Body of pancreas (tissue), 4 donors: ENCODE measurements around the gene SOX11.

Experiments used
- POLR2A ChIP-seq, 3 donors: fragments of 450-650 bp; IDR thresholded peaks; one replicate each; pipeline ENCODE4 v1.6.1; 2016; ENCODE audit warnings: antibody characterized with exemption in 3 of 3, mild to moderate bottlenecking in 2 of 3
- TF ChIP-seq, protein P1 (sequence below), 7 experiments: fragments of 450-650 bp in 4 of 7; fragments of 200-600 bp in 3 of 7; sonication (generic) in 3 of 7; IDR thresholded peaks; one replicate each; pipeline ENCODE4 v1.5.1; 2016 to 2019; ENCODE audit warnings: antibody characterized with exemption in 7 of 7

DNA sequence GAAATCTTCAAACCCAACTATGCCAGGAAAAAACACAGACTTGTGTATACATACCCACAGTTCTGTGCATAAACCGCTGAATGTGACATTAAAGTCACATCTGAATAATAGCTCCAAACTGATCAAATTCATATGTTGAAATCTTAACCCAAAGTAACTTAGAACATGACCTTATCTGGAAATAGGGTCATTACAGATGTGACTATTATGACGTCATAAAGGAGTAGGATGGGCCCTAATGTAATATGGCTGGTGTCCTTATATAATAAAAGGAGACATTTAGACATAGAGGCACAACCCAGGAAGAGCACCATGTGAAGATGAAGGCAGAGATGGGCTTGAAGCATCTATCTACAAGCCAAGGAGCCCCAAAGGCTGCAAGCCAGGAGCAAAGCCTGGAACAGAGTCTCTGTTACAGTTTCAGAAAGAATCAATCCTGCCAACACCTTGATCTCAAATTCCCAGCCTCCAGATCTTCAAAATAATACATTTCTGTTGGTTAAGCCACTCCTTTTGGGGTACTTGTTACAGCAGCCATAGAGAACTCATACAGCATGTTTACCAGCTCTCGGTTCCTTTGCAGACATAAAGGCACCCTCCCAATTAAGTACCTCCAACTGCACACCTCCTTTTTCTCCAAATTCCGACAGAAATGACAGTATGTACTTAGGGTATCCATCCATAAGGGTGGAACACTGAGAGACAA, 27.6 kb downstream of the SOX11 start:
- TF ChIP-seq, protein P1, sequence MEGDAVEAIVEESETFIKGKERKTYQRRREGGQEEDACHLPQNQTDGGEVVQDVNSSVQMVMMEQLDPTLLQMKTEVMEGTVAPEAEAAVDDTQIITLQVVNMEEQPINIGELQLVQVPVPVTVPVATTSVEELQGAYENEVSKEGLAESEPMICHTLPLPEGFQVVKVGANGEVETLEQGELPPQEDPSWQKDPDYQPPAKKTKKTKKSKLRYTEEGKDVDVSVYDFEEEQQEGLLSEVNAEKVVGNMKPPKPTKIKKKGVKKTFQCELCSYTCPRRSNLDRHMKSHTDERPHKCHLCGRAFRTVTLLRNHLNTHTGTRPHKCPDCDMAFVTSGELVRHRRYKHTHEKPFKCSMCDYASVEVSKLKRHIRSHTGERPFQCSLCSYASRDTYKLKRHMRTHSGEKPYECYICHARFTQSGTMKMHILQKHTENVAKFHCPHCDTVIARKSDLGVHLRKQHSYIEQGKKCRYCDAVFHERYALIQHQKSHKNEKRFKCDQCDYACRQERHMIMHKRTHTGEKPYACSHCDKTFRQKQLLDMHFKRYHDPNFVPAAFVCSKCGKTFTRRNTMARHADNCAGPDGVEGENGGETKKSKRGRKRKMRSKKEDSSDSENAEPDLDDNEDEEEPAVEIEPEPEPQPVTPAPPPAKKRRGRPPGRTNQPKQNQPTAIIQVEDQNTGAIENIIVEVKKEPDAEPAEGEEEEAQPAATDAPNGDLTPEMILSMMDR (IDR thresholded peaks at IDR 0.05): no peak
- no peak for TF ChIP-seq POLR2A (IDR thresholded peaks at IDR 0.05)
